ENCODE results near the gene VSIG10L. TPM values are rescaled to one million over a fixed set of nuclear protein-coding genes. Genes with fewer than 3 reads are reported as not detected.

The VSIG10L gene
- total RNA-seq, 1 donor from 2014 or later = 7.0 TPM

DNA sequence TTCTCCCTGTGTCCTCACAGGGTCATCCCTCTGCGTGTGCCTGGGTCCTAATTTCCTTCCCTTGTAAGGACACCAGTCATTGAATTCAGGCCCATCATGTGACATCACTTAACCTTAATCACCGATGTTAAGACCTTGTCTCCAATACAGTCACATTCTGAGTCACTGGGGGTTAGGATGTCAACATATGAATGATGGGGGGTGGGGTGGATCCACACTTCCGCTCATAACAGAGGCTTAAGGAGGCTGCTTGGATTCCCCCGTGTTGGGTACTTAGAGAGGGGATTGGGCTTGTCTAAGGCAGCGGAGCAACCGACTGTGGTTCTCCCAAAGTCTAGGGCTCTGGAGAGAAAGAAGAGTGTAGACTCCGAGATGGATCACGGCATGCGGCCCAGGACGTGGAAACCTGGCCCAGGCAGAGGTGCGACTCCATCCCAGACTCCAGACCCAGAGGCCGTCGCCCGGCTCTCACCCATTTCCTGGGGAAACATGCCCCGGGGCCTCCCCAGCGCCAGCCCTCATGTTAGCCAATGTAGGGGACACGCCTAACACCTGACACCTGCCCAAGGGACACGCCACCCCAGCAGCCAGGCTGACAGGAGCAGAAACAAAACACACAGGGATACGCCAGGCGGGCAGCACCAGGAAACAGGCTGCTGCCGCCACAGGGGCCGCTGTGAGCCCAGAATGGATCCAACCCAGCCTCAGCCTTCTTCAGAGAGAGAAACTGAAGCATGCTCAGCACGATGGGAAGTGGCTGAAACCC lies 47.5 kb downstream of the VSIG10L start:
- Mint-ChIP-seq H3K4me1 (ENCODE audit: low read depth) (no peaks in the 10 kb centered on the region), H3K9me3 (ENCODE audit: low read depth) (no peaks in the 10 kb centered on the region), H3K27me3 (peaks cover 24% of the 10 kb centered on the region), H3K4me3 (ENCODE audit: low read depth) (no peak overlapping the region), H3K36me3 (ENCODE audit: insufficient read depth) (no peaks in the 10 kb centered on the region), H3K27ac (no peak overlapping the region)
- no peak for DNase-seq (ENCODE audit: low spot score, unreplicated experiment)
- TF ChIP-seq, protein P1, sequence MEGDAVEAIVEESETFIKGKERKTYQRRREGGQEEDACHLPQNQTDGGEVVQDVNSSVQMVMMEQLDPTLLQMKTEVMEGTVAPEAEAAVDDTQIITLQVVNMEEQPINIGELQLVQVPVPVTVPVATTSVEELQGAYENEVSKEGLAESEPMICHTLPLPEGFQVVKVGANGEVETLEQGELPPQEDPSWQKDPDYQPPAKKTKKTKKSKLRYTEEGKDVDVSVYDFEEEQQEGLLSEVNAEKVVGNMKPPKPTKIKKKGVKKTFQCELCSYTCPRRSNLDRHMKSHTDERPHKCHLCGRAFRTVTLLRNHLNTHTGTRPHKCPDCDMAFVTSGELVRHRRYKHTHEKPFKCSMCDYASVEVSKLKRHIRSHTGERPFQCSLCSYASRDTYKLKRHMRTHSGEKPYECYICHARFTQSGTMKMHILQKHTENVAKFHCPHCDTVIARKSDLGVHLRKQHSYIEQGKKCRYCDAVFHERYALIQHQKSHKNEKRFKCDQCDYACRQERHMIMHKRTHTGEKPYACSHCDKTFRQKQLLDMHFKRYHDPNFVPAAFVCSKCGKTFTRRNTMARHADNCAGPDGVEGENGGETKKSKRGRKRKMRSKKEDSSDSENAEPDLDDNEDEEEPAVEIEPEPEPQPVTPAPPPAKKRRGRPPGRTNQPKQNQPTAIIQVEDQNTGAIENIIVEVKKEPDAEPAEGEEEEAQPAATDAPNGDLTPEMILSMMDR (IDR thresholded peaks at IDR 0.05; ENCODE audit: unreplicated experiment) = peak; percentile 7

DNA sequence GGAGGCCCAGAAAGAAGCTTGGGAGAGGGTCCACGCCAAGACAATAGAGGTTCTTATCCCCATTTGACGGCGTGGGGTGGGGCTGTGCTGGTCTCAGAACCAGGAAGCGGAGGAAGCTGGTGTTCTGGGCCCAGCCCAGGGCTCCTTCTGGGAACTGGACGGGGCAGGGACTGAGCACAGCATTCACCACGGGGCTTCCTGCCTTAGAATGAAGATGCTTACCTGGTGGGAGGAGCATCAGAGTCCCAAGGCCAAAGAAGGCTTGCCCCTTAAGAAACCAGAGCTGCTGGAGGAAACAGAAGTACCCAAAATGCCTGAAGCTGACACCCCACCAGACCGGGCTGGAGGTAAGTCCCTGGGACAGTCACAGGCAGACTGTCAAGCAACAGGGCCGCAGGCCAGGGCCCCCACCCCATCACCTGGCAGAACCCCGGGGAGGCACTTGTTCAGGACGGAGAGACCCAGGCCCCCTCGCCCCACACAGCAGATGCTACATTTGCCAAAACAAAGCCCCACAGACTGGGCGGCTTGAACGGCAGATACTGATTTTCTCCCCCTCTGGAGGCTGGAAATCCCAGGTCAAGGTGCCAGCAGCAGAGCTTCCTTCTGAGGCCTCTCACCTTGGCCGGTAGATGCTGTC lies 48.2 kb downstream of the VSIG10L start:
- no peaks in the 10 kb centered on the region for H3K9me3 Mint-ChIP-seq (ENCODE audit: low read depth)
- H3K4me1 Mint-ChIP-seq (ENCODE audit: low read depth) = no peaks in the 10 kb centered on the region
- H3K27ac Mint-ChIP-seq = peak overlapping the region; percentile 43
- TF ChIP-seq, protein P1 (IDR thresholded peaks at IDR 0.05; ENCODE audit: unreplicated experiment) = no peak
- peaks cover 24% of the 10 kb centered on the region for H3K27me3 Mint-ChIP-seq
- no peak overlapping the region for H3K4me3 Mint-ChIP-seq (ENCODE audit: low read depth)
- H3K36me3 Mint-ChIP-seq (ENCODE audit: insufficient read depth) = no peaks in the 10 kb centered on the region
- DNase-seq (ENCODE audit: low spot score, unreplicated experiment) = no peak

DNA sequence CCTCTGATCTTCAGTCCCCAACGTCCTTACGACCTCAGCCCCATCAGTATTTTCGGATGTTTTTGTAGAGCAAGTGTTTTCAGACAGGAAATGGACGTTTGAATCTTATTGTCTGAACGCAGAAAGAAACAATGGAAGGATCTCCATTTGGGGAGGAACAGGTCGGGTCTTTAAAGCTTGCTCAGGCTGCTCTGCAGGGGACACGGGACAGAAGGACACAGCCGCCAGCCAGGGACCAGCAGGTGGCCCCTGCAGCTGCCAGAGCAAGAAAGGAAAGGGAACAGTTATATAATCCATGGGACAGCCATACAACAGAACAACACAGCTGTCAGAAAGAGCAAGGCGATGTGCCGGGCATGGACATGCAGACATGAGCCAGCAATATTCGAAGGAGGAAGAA lies 49.0 kb downstream of the VSIG10L start:
- no peak for DNase-seq (ENCODE audit: low spot score, unreplicated experiment)
- Mint-ChIP-seq H3K36me3 (ENCODE audit: insufficient read depth) (no peaks in the 10 kb centered on the region), H3K27me3 (peaks cover 24% of the 10 kb centered on the region), H3K4me3 (ENCODE audit: low read depth) (no peak overlapping the region), H3K4me1 (ENCODE audit: low read depth) (no peaks in the 10 kb centered on the region), H3K27ac (no peak overlapping the region), H3K9me3 (ENCODE audit: low read depth) (no peaks in the 10 kb centered on the region)
- TF ChIP-seq, protein P1 (IDR thresholded peaks at IDR 0.05; ENCODE audit: unreplicated experiment) = no peak

DNA sequence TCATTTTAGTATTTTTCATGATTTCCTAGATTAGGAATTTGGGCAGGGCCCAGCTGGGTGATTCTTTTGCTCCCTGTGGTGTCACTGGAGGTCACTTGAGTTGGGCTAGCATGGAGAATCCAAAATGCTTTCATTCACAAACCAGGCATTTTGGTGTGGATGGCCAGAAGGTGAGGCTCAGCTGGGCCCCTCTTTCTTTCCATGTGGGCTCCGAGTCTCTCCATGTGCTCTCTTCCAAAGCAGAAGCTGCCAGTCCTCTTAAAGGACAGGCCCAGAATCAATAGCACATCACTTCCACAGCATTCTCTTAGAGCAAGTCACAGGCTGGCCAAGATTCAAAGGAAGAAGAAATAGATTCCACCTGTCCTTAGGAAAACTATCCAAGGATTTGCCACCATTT lies 52.3 kb downstream of the VSIG10L start:
- Mint-ChIP-seq H3K27me3 (peaks cover 16% of the 10 kb centered on the region), H3K9me3 (ENCODE audit: low read depth) (no peaks in the 10 kb centered on the region)

DNA sequence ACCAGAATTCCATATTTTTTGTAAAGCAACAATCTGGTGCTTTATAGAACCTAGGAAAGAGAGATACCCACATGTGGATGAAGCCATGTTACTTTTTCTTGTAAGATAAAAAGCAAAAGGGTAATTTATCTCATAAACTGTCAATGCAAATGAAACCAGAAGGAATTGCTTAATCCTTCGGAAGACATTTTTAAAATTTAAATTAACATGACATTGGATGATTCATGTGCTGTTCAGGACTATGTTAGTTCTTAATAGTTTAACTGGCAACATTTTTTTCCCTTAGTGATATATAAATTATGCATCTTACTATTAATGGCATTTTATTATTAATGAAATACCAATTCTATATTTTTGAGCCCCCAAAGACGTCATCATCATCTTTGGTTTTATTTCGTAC lies 56.3 kb downstream of the VSIG10L start:
- peaks cover 4% of the 10 kb centered on the region for H3K27me3 Mint-ChIP-seq
- TF ChIP-seq, protein P1 (IDR thresholded peaks at IDR 0.05; ENCODE audit: unreplicated experiment) = no peak
- DNase-seq (ENCODE audit: low spot score, unreplicated experiment) = no peak
- no peaks in the 10 kb centered on the region for H3K9me3 Mint-ChIP-seq (ENCODE audit: low read depth)
- no peak overlapping the region for H3K27ac Mint-ChIP-seq
- no peaks in the 10 kb centered on the region for H3K4me1 Mint-ChIP-seq (ENCODE audit: low read depth)
- H3K4me3 Mint-ChIP-seq (ENCODE audit: low read depth) = no peak overlapping the region
- no peaks in the 10 kb centered on the region for H3K36me3 Mint-ChIP-seq (ENCODE audit: insufficient read depth)

More for the DNA sequence above, 52.3 kb downstream of the VSIG10L start:
- Mint-ChIP-seq H3K4me1 (ENCODE audit: low read depth) (no peaks in the 10 kb centered on the region), H3K4me3 (ENCODE audit: low read depth) (no peak overlapping the region), H3K36me3 (ENCODE audit: insufficient read depth) (no peaks in the 10 kb centered on the region), H3K27ac (no peak overlapping the region)
- no peak for DNase-seq (ENCODE audit: low spot score, unreplicated experiment)
- TF ChIP-seq, protein P1 (IDR thresholded peaks at IDR 0.05; ENCODE audit: unreplicated experiment) = no peak
